HG03280 (cell line): Measurements from ENCODE around the gene KCNJ12.
"Not testable (repeated sequence)": the region's sequence is repeated elsewhere in the genome, so short reads cannot be mapped to it uniquely, and the experiment has no call there.

Source experiments
- ATAC-seq: cut with Tn5 transposase; IDR thresholded peaks from one replicate; pipeline ENCODE4 v1.9.1; 2021; ENCODE audit warnings: mild to moderate bottlenecking, moderate library complexity; ENCODE audit not compliant: unreplicated experiment

Gene KCNJ12

GRCh38 chr17:21404956-21405731 lies 29.0 kb downstream of the KCNJ12 start:
- not testable (repeated sequence) for ATAC-seq

- ATAC-seq: not testable (repeated sequence)
Observed at GRCh38 chr17:21405904-21406400, 29.8 kb downstream of the KCNJ12 start.

GRCh38 chr17:21406616-21407404 lies 30.7 kb downstream of the KCNJ12 start:
- ATAC-seq: not testable (repeated sequence)

- ATAC-seq: not testable (repeated sequence)
Observed at GRCh38 chr17:21407752-21408151, 31.6 kb downstream of the KCNJ12 start.

GRCh38 chr17:21408224-21408623 lies 32.1 kb downstream of the KCNJ12 start:
- ATAC-seq: not testable (repeated sequence)

- ATAC-seq: not testable (repeated sequence)
Observed at GRCh38 chr17:21408766-21409300, 32.7 kb downstream of the KCNJ12 start.

GRCh38 chr17:21409388-21409787 lies 33.2 kb downstream of the KCNJ12 start:
- not testable (repeated sequence) for ATAC-seq

GRCh38 chr17:21409971-21410370 lies 33.8 kb downstream of the KCNJ12 start:
- ATAC-seq: not testable (repeated sequence)

- not testable (repeated sequence) for ATAC-seq
Observed at GRCh38 chr17:21410371-21410770, 34.2 kb downstream of the KCNJ12 start.

- ATAC-seq: not testable (repeated sequence)
Observed at GRCh38 chr17:21410906-21411678, 34.9 kb downstream of the KCNJ12 start.

- not testable (repeated sequence) for ATAC-seq
Observed at GRCh38 chr17:21411679-21412205, 35.6 kb downstream of the KCNJ12 start.

- ATAC-seq: not testable (repeated sequence)
Observed at GRCh38 chr17:21412207-21412681, 36.1 kb downstream of the KCNJ12 start.

GRCh38 chr17:21413570-21414279 lies 37.6 kb downstream of the KCNJ12 start:
- ATAC-seq: not testable (repeated sequence)

- ATAC-seq: not testable (repeated sequence)
Observed at GRCh38 chr17:21414616-21415015, 38.5 kb downstream of the KCNJ12 start.

GRCh38 chr17:21415166-21415990 lies 39.2 kb downstream of the KCNJ12 start:
- not testable (repeated sequence) for ATAC-seq

- not testable (repeated sequence) for ATAC-seq
Observed at GRCh38 chr17:21416471-21416981, 40.4 kb downstream of the KCNJ12 start.

GRCh38 chr17:21417349-21417748 lies 41.2 kb downstream of the KCNJ12 start:
- not testable (repeated sequence) for ATAC-seq

GRCh38 chr17:21417921-21418320 lies 41.8 kb downstream of the KCNJ12 start:
- no peak for ATAC-seq
